BJ (cell line): Measurements from ENCODE around the gene AMMECR1. TPM values are rescaled to one million over a fixed set of nuclear protein-coding genes. Genes with fewer than 3 reads are reported as not detected.
"Not testable (repeated sequence)": the region's sequence is repeated elsewhere in the genome, so short reads cannot be mapped to it uniquely, and the experiment has no call there.

Source experiments
- CTCF ChIA-PET: fragments of 350-600 bp; formaldehyde crosslinking; extraction: SDS; loops from one replicate; lab custom pipeline; 2021; ENCODE audit warnings: antibody characterized with exemption, inconsistent platforms; lab: Yijun Ruan, JAX
- POLR2A ChIA-PET: fragments of 300-600 bp; sonication (Branson Sonifier 250); formaldehyde crosslinking; extraction: SDS; loops from one replicate; lab custom pipeline; 2021; ENCODE audit warnings: antibody characterized with exemption; lab: Charles Lee
- DNase-seq: peaks from one replicate; pipeline ENCODE4 v3.0.0-alpha.2; 2011; ENCODE audit warnings: low read depth
- H3K27me3 ChIP-seq: 2 replicates; pipeline ENCODE4 v1.6.0; 2011; ENCODE audit warnings: low read length; ENCODE audit not compliant: control insufficient read depth, insufficient read depth
- H3K36me3 ChIP-seq: 2 replicates; pipeline ENCODE4 v1.5.1; 2011; ENCODE audit warnings: low read length; ENCODE audit not compliant: control insufficient read depth, insufficient read depth
- H3K4me3 ChIP-seq: 2 replicates; pipeline ENCODE4 v1.5.1; 2011; ENCODE audit warnings: low read depth, mild to moderate bottlenecking, control low read depth, low read length
- polyA plus RNA-seq: library from polyadenylated mRNA; depleted of rRNA; stranded (reverse); fragments of >200 nt; gene quantifications from 2 replicates; pipeline ENCODE4 v1.2.3, GENCODE V29; 2011
- TF ChIP-seq, protein P1 (sequence below): IDR thresholded peaks from 2 replicates; pipeline ENCODE4 v1.5.1; 2011; ENCODE audit warnings: low read depth, mild to moderate bottlenecking, control low read depth, inconsistent platforms, low read length, moderate library complexity; ENCODE audit not compliant: insufficient read depth

AMMECR1 gene
- polyA plus RNA-seq, 1 experiment, result 7.3 TPM

- H3K27me3 ChIP-seq, result no peaks in the 10 kb centered on the region
- peak; percentile 63 for DNase-seq
- TF ChIP-seq, protein P1, sequence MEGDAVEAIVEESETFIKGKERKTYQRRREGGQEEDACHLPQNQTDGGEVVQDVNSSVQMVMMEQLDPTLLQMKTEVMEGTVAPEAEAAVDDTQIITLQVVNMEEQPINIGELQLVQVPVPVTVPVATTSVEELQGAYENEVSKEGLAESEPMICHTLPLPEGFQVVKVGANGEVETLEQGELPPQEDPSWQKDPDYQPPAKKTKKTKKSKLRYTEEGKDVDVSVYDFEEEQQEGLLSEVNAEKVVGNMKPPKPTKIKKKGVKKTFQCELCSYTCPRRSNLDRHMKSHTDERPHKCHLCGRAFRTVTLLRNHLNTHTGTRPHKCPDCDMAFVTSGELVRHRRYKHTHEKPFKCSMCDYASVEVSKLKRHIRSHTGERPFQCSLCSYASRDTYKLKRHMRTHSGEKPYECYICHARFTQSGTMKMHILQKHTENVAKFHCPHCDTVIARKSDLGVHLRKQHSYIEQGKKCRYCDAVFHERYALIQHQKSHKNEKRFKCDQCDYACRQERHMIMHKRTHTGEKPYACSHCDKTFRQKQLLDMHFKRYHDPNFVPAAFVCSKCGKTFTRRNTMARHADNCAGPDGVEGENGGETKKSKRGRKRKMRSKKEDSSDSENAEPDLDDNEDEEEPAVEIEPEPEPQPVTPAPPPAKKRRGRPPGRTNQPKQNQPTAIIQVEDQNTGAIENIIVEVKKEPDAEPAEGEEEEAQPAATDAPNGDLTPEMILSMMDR, result no peak
- ChIA-PET POLR2A (interaction anchor here (0.6 kb wide), 1 partner anchor 42 kb away, joined by 4 read pairs; no protein-coding TSS in a partner anchor), CTCF (interaction anchor here (1.3 kb wide), 1 partner anchor 68 kb away, joined by 3 read pairs; no protein-coding TSS in a partner anchor)
- no peaks in the 10 kb centered on the region for H3K36me3 ChIP-seq
- no peak overlapping the region for H3K4me3 ChIP-seq
Measured at GRCh38 chrX:110341189-110342035, 23.5 kb upstream of the AMMECR1 start.

DNA sequence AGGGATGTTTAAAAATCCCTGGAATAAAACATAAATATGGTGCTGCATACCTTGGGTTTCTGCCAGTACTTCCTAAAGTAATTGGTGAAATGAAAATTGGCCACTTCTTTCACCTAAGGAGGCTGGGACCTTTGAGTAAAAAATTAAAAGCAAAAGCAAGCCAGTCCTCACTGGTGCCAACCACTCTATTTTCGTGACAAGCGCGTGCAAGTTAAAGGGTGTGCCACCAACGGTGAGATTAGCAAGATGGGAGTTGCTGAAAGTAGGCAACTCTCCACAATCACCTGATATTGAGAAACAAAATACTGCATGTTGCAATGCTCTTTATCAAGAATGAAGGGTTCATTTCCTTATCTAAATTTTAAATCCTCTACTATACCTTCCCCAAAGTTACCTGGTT is 21.1 kb upstream of the AMMECR1 start:
- POLR2A ChIA-PET, result no interaction called here
- DNase-seq, result no peak
- no peak overlapping the region for H3K4me3 ChIP-seq
- CTCF ChIA-PET, result no interaction called here
- H3K36me3 ChIP-seq, result no peaks in the 10 kb centered on the region
- TF ChIP-seq, protein P1, result no peak
- no peaks in the 10 kb centered on the region for H3K27me3 ChIP-seq

DNA sequence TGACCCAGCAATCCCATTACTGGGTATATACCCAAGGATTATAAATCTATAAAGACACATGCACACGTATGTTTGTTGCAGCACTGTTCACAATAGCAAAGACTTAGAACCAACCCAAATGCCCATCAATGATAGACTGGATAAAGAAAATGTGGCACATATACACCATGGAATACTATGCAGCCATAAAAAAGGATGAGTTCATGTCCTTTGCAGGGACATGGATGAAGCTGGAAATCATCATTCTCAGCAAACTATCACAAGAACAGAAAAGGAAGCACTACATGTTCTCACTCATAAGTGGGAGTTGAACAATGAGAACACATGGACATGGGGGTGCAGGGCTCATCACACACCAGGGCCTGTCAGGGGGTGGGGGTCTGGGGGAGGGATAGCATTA is 15.6 kb upstream of the AMMECR1 start:
- POLR2A ChIA-PET, DNase-seq, H3K4me3 ChIP-seq, H3K36me3 ChIP-seq, H3K27me3 ChIP-seq: not testable (repeated sequence)
- CTCF ChIA-PET, result interaction anchor here (1.2 kb wide), 1 partner anchor 75 kb away, joined by 3 read pairs; no protein-coding TSS in a partner anchor

GRCh38 chrX:110331444-110332030 is 13.7 kb upstream of the AMMECR1 start:
- DNase-seq, result no peak
- Histone ChIP-seq H3K4me3 (no peak overlapping the region), H3K36me3 (no peaks in the 10 kb centered on the region), H3K27me3 (no peaks in the 10 kb centered on the region)
- POLR2A ChIA-PET, result no interaction called here
- TF ChIP-seq, protein P1, result no peak
- CTCF ChIA-PET, result no interaction called here

- DNase-seq, H3K36me3 ChIP-seq, POLR2A ChIA-PET, H3K27me3 ChIP-seq, CTCF ChIA-PET, H3K4me3 ChIP-seq: not testable (repeated sequence)
Measured at GRCh38 chrX:110328613-110329012, 10.7 kb upstream of the AMMECR1 start.

- POLR2A ChIA-PET, result no interaction called here
- Histone ChIP-seq H3K4me3 (no peak overlapping the region), H3K36me3 (no peaks in the 10 kb centered on the region), H3K27me3 (no peaks in the 10 kb centered on the region)
- no peak for DNase-seq
- TF ChIP-seq, protein P1, result no peak
- CTCF ChIA-PET, result interaction anchor here (0.5 kb wide), 1 partner anchor 221 kb away, joined by 6 read pairs; no protein-coding TSS in a partner anchor
Measured at GRCh38 chrX:110327336-110327735, 9.5 kb upstream of the AMMECR1 start.
